GM19025 (cell line): Measurements from ENCODE around the gene ACP2.
"Not testable (repeated sequence)": the region's sequence is repeated elsewhere in the genome, so short reads cannot be mapped to it uniquely, and the experiment has no call there.

Source experiments
- ATAC-seq: cut with Tn5 transposase; IDR thresholded peaks from one replicate; pipeline ENCODE4 v1.9.1; 2021; ENCODE audit warnings: mild to moderate bottlenecking, low read depth, moderate library complexity; ENCODE audit not compliant: unreplicated experiment

Gene ACP2

GRCh38 chr11:47208008-47208552 lies 40.5 kb downstream of the ACP2 start:
- not testable (repeated sequence) for ATAC-seq

- no peak for ATAC-seq
Measured at GRCh38 chr11:47207459-47207858, 41.2 kb downstream of the ACP2 start.

GRCh38 chr11:47206577-47206976 lies 42.0 kb downstream of the ACP2 start:
- ATAC-seq, result not testable (repeated sequence)

GRCh38 chr11:47204637-47204989 lies 44.0 kb downstream of the ACP2 start:
- ATAC-seq, result no peak

- ATAC-seq, result no peak
Measured at GRCh38 chr11:47202576-47202975, 46.0 kb downstream of the ACP2 start.

GRCh38 chr11:47201015-47201414 lies 47.6 kb downstream of the ACP2 start:
- ATAC-seq, result no peak

GRCh38 chr11:47198161-47198560 lies 50.5 kb downstream of the ACP2 start:
- ATAC-seq, result not testable (repeated sequence)

- ATAC-seq, result no peak
Measured at GRCh38 chr11:47192111-47192510, 56.5 kb downstream of the ACP2 start.

GRCh38 chr11:47191137-47191536 lies 57.5 kb downstream of the ACP2 start:
- ATAC-seq, result not testable (repeated sequence)
